ENCODE data around the gene CYP39A1.

CYP39A1 gene

GRCh38 chr6:46687619-46688097, 35.0 kb upstream of the CYP39A1 start, which contains the start of gene TDRD6:
Gene TDRD6, plus strand, starts transcription at chr6:46687885. Its CDS starts 244 bp downstream, at chr6:46688129.
- Histone ChIP-seq H3K27ac (no peak within 1 kb of the TSS), H3K9ac (ENCODE audit: insufficient read length) (no peak within 1 kb of the TSS), H3K4me3 (no peak within 1 kb of the TSS), H3K36me3 (ENCODE audit: insufficient read depth, low read length) (no peaks in the 10 kb centered on the region), H3K9me3 (ENCODE audit: low read depth, low read length) (no peaks in the 10 kb centered on the region)
- DNase-seq (ENCODE audit: low read depth, low spot score) = no peak
- no peak for TF ChIP-seq EZH2 (IDR thresholded peaks at IDR 0.05)
- no peak for TF ChIP-seq FOXP2 (optimal IDR thresholded peaks at IDR 0.05; ENCODE audit: control extremely low read depth, extremely low read length, insufficient read depth)
- no peak for TF ChIP-seq POLR2AphosphoS5 (IDR thresholded peaks at IDR 0.05; ENCODE audit: borderline replicate concordance, low read depth, low read length)

GRCh38 chr6:46684771-46685170, 32.2 kb upstream of the CYP39A1 start:
- Histone ChIP-seq H3K27ac (no peak overlapping the region), H3K9ac (ENCODE audit: insufficient read length) (no peak overlapping the region), H3K4me3 (no peak overlapping the region), H3K36me3 (ENCODE audit: insufficient read depth, low read length) (no peaks in the 10 kb centered on the region), H3K9me3 (ENCODE audit: low read depth, low read length) (no peaks in the 10 kb centered on the region)
- TF ChIP-seq POLR2AphosphoS5 (IDR thresholded peaks at IDR 0.05; ENCODE audit: borderline replicate concordance, low read depth, low read length) (no peak), FOXP2 (optimal IDR thresholded peaks at IDR 0.05; ENCODE audit: control extremely low read depth, extremely low read length, insufficient read depth) (no peak), EZH2 (IDR thresholded peaks at IDR 0.05) (no peak)
- no peak for DNase-seq (ENCODE audit: low read depth, low spot score)

GRCh38 chr6:46677314-46677654, 24.7 kb upstream of the CYP39A1 start:
- Histone ChIP-seq H3K4me3 (no peak overlapping the region), H3K27ac (no peak overlapping the region), H3K9ac (ENCODE audit: insufficient read length) (no peak overlapping the region), H3K36me3 (ENCODE audit: insufficient read depth, low read length) (no peaks in the 10 kb centered on the region), H3K9me3 (ENCODE audit: low read depth, low read length) (no peaks in the 10 kb centered on the region)
- TF ChIP-seq FOXP2 (optimal IDR thresholded peaks at IDR 0.05; ENCODE audit: control extremely low read depth, extremely low read length, insufficient read depth) = no peak
- DNase-seq (ENCODE audit: low read depth, low spot score) = no peak

GRCh38 chr6:46676604-46677313, 24.1 kb upstream of the CYP39A1 start:
- H3K36me3 ChIP-seq (ENCODE audit: insufficient read depth, low read length) = no peaks in the 10 kb centered on the region
- no peaks in the 10 kb centered on the region for H3K9me3 ChIP-seq (ENCODE audit: low read depth, low read length)
- no peak overlapping the region for H3K27ac ChIP-seq
- H3K4me3 ChIP-seq = no peak overlapping the region
- TF ChIP-seq EZH2 (IDR thresholded peaks at IDR 0.05) (no peak), FOXP2 (optimal IDR thresholded peaks at IDR 0.05; ENCODE audit: control extremely low read depth, extremely low read length, insufficient read depth) (no peak), POLR2AphosphoS5 (IDR thresholded peaks at IDR 0.05; ENCODE audit: borderline replicate concordance, low read depth, low read length) (no peak)
- DNase-seq (ENCODE audit: low read depth, low spot score) = no peak
- no peak overlapping the region for H3K9ac ChIP-seq (ENCODE audit: insufficient read length)

- Histone ChIP-seq H3K4me3 (no peak overlapping the region), H3K9ac (ENCODE audit: insufficient read length) (no peak overlapping the region), H3K27ac (no peak overlapping the region), H3K36me3 (ENCODE audit: insufficient read depth, low read length) (no peaks in the 10 kb centered on the region), H3K9me3 (ENCODE audit: low read depth, low read length) (no peaks in the 10 kb centered on the region)
- no peak for DNase-seq (ENCODE audit: low read depth, low spot score)
- TF ChIP-seq EZH2 (IDR thresholded peaks at IDR 0.05) = no peak
- TF ChIP-seq FOXP2 (optimal IDR thresholded peaks at IDR 0.05; ENCODE audit: control extremely low read depth, extremely low read length, insufficient read depth) = no peak
- no peak for TF ChIP-seq POLR2AphosphoS5 (IDR thresholded peaks at IDR 0.05; ENCODE audit: borderline replicate concordance, low read depth, low read length)
These were observed 21.8 kb upstream of the CYP39A1 start for GRCh38 chr6:46674410-46674809.

- no peak for DNase-seq (ENCODE audit: low read depth, low spot score)
- no peaks in the 10 kb centered on the region for H3K9me3 ChIP-seq (ENCODE audit: low read depth, low read length)
- H3K36me3 ChIP-seq (ENCODE audit: insufficient read depth, low read length) = no peaks in the 10 kb centered on the region
- no peak overlapping the region for H3K4me3 ChIP-seq
- H3K27ac ChIP-seq = no peak overlapping the region
- no peak for TF ChIP-seq POLR2AphosphoS5 (IDR thresholded peaks at IDR 0.05; ENCODE audit: borderline replicate concordance, low read depth, low read length)
- TF ChIP-seq FOXP2 (optimal IDR thresholded peaks at IDR 0.05; ENCODE audit: control extremely low read depth, extremely low read length, insufficient read depth) = no peak
- TF ChIP-seq EZH2 (IDR thresholded peaks at IDR 0.05) = no peak
- H3K9ac ChIP-seq (ENCODE audit: insufficient read length) = no peak overlapping the region
These were observed 14.8 kb upstream of the CYP39A1 start for GRCh38 chr6:46667377-46667776.

GRCh38 chr6:46661483-46661882, 8.9 kb upstream of the CYP39A1 start:
- Histone ChIP-seq H3K9ac (ENCODE audit: insufficient read length) (no peak overlapping the region), H3K9me3 (ENCODE audit: low read depth, low read length) (no peaks in the 10 kb centered on the region), H3K36me3 (ENCODE audit: insufficient read depth, low read length) (no peaks in the 10 kb centered on the region), H3K27ac (no peak overlapping the region), H3K4me3 (no peak overlapping the region)
- no peak for DNase-seq (ENCODE audit: low read depth, low spot score)
- TF ChIP-seq FOXP2 (optimal IDR thresholded peaks at IDR 0.05; ENCODE audit: control extremely low read depth, extremely low read length, insufficient read depth) (no peak), EZH2 (IDR thresholded peaks at IDR 0.05) (no peak), POLR2AphosphoS5 (IDR thresholded peaks at IDR 0.05; ENCODE audit: borderline replicate concordance, low read depth, low read length) (no peak)

GRCh38 chr6:46657642-46658041, 5.0 kb upstream of the CYP39A1 start:
- Histone ChIP-seq H3K9ac (ENCODE audit: insufficient read length) (no peak overlapping the region), H3K4me3 (no peak overlapping the region), H3K27ac (no peak overlapping the region), H3K9me3 (ENCODE audit: low read depth, low read length) (no peaks in the 10 kb centered on the region), H3K36me3 (ENCODE audit: insufficient read depth, low read length) (no peaks in the 10 kb centered on the region)
- TF ChIP-seq FOXP2 (optimal IDR thresholded peaks at IDR 0.05; ENCODE audit: control extremely low read depth, extremely low read length, insufficient read depth) = no peak
- TF ChIP-seq EZH2 (IDR thresholded peaks at IDR 0.05) = no peak
- TF ChIP-seq POLR2AphosphoS5 (IDR thresholded peaks at IDR 0.05; ENCODE audit: borderline replicate concordance, low read depth, low read length) = no peak
- no peak for DNase-seq (ENCODE audit: low read depth, low spot score)

GRCh38 chr6:46655803-46656202, 3.2 kb upstream of the CYP39A1 start:
- H3K9ac ChIP-seq (ENCODE audit: insufficient read length) = no peak overlapping the region
- H3K36me3 ChIP-seq (ENCODE audit: insufficient read depth, low read length) = no peaks in the 10 kb centered on the region
- no peak for DNase-seq (ENCODE audit: low read depth, low spot score)
- TF ChIP-seq POLR2AphosphoS5 (IDR thresholded peaks at IDR 0.05; ENCODE audit: borderline replicate concordance, low read depth, low read length) (no peak), EZH2 (IDR thresholded peaks at IDR 0.05) (no peak)
- H3K9me3 ChIP-seq (ENCODE audit: low read depth, low read length) = no peaks in the 10 kb centered on the region
- H3K4me3 ChIP-seq = no peak overlapping the region
- no peak overlapping the region for H3K27ac ChIP-seq
